ENCODE data around the gene SH3GL3. TPM values are rescaled to one million over a fixed set of nuclear protein-coding genes. Genes with fewer than 3 reads are reported as not detected.

SH3GL3 gene
- total RNA-seq, 2 donors from 2014 or later, result 3.5 to 3.8 TPM

- Histone ChIP-seq H3K27ac (ENCODE audit: low read depth, low read length) (no peak overlapping the region), H3K27me3 (ENCODE audit: control insufficient read depth, insufficient read depth, low read length, poor library complexity, severe bottlenecking) (no peaks in the 10 kb centered on the region), H3K9me3 (ENCODE audit: control insufficient read depth, low read length) (no peaks in the 10 kb centered on the region), H3K4me3 (ENCODE audit: low read length) (no peak overlapping the region), H3K36me3 (ENCODE audit: control insufficient read depth, insufficient read depth, low read length) (no peaks in the 10 kb centered on the region), H3K4me1 (ENCODE audit: control insufficient read depth, insufficient read depth, low read length) (no peaks in the 10 kb centered on the region), H3K9ac (ENCODE audit: extremely low read depth, low read length, poor library complexity, severe bottlenecking) (no peak overlapping the region)
- DNase-seq, result no peak
- Mint-ChIP-seq H3K4me1 (no peaks in the 10 kb centered on the region), H3K4me3 (no peak overlapping the region), H3K27me3 (ENCODE audit: insufficient read depth) (no peaks in the 10 kb centered on the region), H3K36me3 (ENCODE audit: low read depth) (no peaks in the 10 kb centered on the region), H3K27ac (no peak overlapping the region), H3K9me3 (no peaks in the 10 kb centered on the region)
- TF ChIP-seq CTCF (conservative IDR thresholded peaks at IDR 0.05), result peak; percentile 86
- WGBS, 2 experiments (ENCODE audit: insufficient coverage in 1 of 2, insufficient read length in 1 of 2), result 46 to 89% methylated on average over 1 to 4 of the region's 4 CpGs
Measured at GRCh38 chr15:83565553-83566159, 118.5 kb downstream of the SH3GL3 start.

DNA sequence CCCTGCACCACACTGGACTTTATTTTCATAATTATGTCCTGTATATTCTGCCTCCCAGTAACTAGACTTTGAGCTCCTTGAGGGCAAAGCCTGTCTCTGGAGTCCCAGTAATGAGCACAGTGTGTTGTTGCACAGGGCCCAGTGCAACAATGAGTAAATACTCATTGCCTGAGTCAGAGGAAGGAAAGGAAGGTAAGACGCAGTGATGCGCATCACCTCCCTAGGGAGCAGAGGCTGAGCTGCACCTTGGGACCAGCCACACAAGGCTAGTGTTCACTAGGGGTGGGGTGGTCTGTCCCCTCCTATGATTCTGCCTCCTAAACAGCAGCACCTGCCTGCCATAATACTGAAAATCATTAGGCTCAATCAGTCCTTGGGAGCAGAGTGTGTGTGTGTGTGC is 120.2 kb downstream of the SH3GL3 start:
- H3K27ac ChIP-seq (ENCODE audit: low read depth, low read length), result no peak overlapping the region
- H3K9ac ChIP-seq (ENCODE audit: extremely low read depth, low read length, poor library complexity, severe bottlenecking), result no peak overlapping the region
- WGBS, 2 experiments (ENCODE audit: insufficient coverage in 1 of 2, insufficient read length in 1 of 2), result 93% methylated on average over 2 of the region's 2 CpGs; no CpG with 5 or more reads in 1 of the 2 experiments
- H3K4me1 ChIP-seq (ENCODE audit: control insufficient read depth, insufficient read depth, low read length), result no peaks in the 10 kb centered on the region
- Mint-ChIP-seq H3K27me3 (ENCODE audit: insufficient read depth) (no peaks in the 10 kb centered on the region), H3K9me3 (no peaks in the 10 kb centered on the region), H3K4me1 (no peaks in the 10 kb centered on the region), H3K36me3 (ENCODE audit: low read depth) (no peaks in the 10 kb centered on the region), H3K27ac (no peak overlapping the region), H3K4me3 (no peak overlapping the region)
- no peaks in the 10 kb centered on the region for H3K27me3 ChIP-seq (ENCODE audit: control insufficient read depth, insufficient read depth, low read length, poor library complexity, severe bottlenecking)
- no peaks in the 10 kb centered on the region for H3K9me3 ChIP-seq (ENCODE audit: control insufficient read depth, low read length)
- H3K4me3 ChIP-seq (ENCODE audit: low read length), result no peak overlapping the region
- DNase-seq, result no peak
- no peaks in the 10 kb centered on the region for H3K36me3 ChIP-seq (ENCODE audit: control insufficient read depth, insufficient read depth, low read length)
- TF ChIP-seq CTCF (conservative IDR thresholded peaks at IDR 0.05), result no peak

- no peak overlapping the region for H3K4me3 Mint-ChIP-seq
- Histone ChIP-seq H3K4me1 (ENCODE audit: control insufficient read depth, insufficient read depth, low read length) (no peaks in the 10 kb centered on the region), H3K36me3 (ENCODE audit: control insufficient read depth, insufficient read depth, low read length) (no peaks in the 10 kb centered on the region), H3K9ac (ENCODE audit: extremely low read depth, low read length, poor library complexity, severe bottlenecking) (no peak overlapping the region), H3K9me3 (ENCODE audit: control insufficient read depth, low read length) (no peaks in the 10 kb centered on the region), H3K4me3 (ENCODE audit: low read length) (no peak overlapping the region), H3K27me3 (ENCODE audit: control insufficient read depth, insufficient read depth, low read length, poor library complexity, severe bottlenecking) (no peaks in the 10 kb centered on the region), H3K27ac (ENCODE audit: low read depth, low read length) (no peak overlapping the region)
- no peaks in the 10 kb centered on the region for H3K27me3 Mint-ChIP-seq (ENCODE audit: insufficient read depth)
- no peak for TF ChIP-seq CTCF (conservative IDR thresholded peaks at IDR 0.05)
- no peak overlapping the region for H3K27ac Mint-ChIP-seq
- H3K9me3 Mint-ChIP-seq, result no peaks in the 10 kb centered on the region
- no peaks in the 10 kb centered on the region for H3K36me3 Mint-ChIP-seq (ENCODE audit: low read depth)
- no peaks in the 10 kb centered on the region for H3K4me1 Mint-ChIP-seq
- DNase-seq, result no peak
Measured at GRCh38 chr15:83569341-83569740, 122.2 kb downstream of the SH3GL3 start.
